ENCODE measurements around the gene ZNF556. TPM values are rescaled to one million over a fixed set of nuclear protein-coding genes. Genes with fewer than 3 reads are reported as not detected.
"Not testable (repeated sequence)": the region's sequence is repeated elsewhere in the genome, so short reads cannot be mapped to it uniquely, and the experiment has no call there.

Gene ZNF556
- total RNA-seq, 4 donors from 2014 or later, result not detected

- in situ Hi-C loops (cut with MboI; ENCODE audit: low pct_ligation_motif_present in 1 of 4, low pct_unique_long_range_greater_than_20kb in 1 of 4, low sequenced_read_pairs in 3 of 4), result loop anchor here in 1 of 4 donors (5.0 kb wide), 1 partner anchor 214 kb away; no protein-coding TSS in a partner anchor
- no peak overlapping the region for H3K27ac ChIP-seq
- H3K27me3 ChIP-seq, result no peaks in the 10 kb centered on the region
- intact Hi-C loops (cut with DNase I; ENCODE audit: low total_unique reads), result no loop called here
- 81 to 100% methylated on average over 1 to 8 of the region's 8 CpGs for WGBS, 2 donors (ENCODE audit: low coverage in 1 of 2)
- DNase-seq, result no peak
- H3K4me1 ChIP-seq, result no peaks in the 10 kb centered on the region
- H3K4me3 ChIP-seq, result no peak overlapping the region
- H3K36me3 ChIP-seq, result no peaks in the 10 kb centered on the region
- TF ChIP-seq POLR2A (IDR thresholded peaks at IDR 0.05) (no peak), CTCF (IDR thresholded peaks at IDR 0.05) (no peak), EP300 (IDR thresholded peaks at IDR 0.05; ENCODE audit: low read depth) (no peak), POLR2AphosphoS5 (IDR thresholded peaks at IDR 0.05) (no peak)
- no peaks in the 10 kb centered on the region for H3K9me3 ChIP-seq
Measured at GRCh38 chr19:2866495-2867024, 575 bp upstream of the ZNF556 start.

- H3K4me1 ChIP-seq, result no peaks in the 10 kb centered on the region
- H3K36me3 ChIP-seq, result no peaks in the 10 kb centered on the region
- H3K9me3 ChIP-seq, result no peaks in the 10 kb centered on the region
- in situ Hi-C loops (cut with MboI; ENCODE audit: low pct_ligation_motif_present in 1 of 4, low pct_unique_long_range_greater_than_20kb in 1 of 4, low sequenced_read_pairs in 3 of 4) (loop anchor here in 2 of 4 donors (5.0 to 10.0 kb wide), 2 partner anchors 217 to 225 kb away; no protein-coding TSS in a partner anchor), intact Hi-C loops (cut with DNase I; ENCODE audit: low total_unique reads) (loop anchor here (10.0 kb wide), 1 partner anchor 225 kb away; no protein-coding TSS in a partner anchor)
- DNase-seq, result no peak
- WGBS, 2 donors (ENCODE audit: low coverage in 1 of 2), result 80% methylated on average over 10 of the region's 10 CpGs; no CpG with 5 or more reads in 1 of the 2 donors
- no peak for TF ChIP-seq POLR2AphosphoS5 (IDR thresholded peaks at IDR 0.05)
- TF ChIP-seq CTCF (IDR thresholded peaks at IDR 0.05), result no peak
- no peak for TF ChIP-seq EP300 (IDR thresholded peaks at IDR 0.05; ENCODE audit: low read depth)
- no peak for TF ChIP-seq POLR2A (IDR thresholded peaks at IDR 0.05)
- no peak overlapping the region for H3K27ac ChIP-seq
- no peaks in the 10 kb centered on the region for H3K27me3 ChIP-seq
- H3K4me3 ChIP-seq, result no peak overlapping the region
Measured at GRCh38 chr19:2869618-2870017, 2.5 kb downstream of the ZNF556 start.

- in situ Hi-C loops (cut with MboI; ENCODE audit: low pct_ligation_motif_present in 1 of 4, low pct_unique_long_range_greater_than_20kb in 1 of 4, low sequenced_read_pairs in 3 of 4), result loop anchor here in 1 of 4 donors (10.0 kb wide), 1 partner anchor 227 kb away; no protein-coding TSS in a partner anchor
- not testable (repeated sequence) for H3K27me3 ChIP-seq, H3K4me3 ChIP-seq, H3K36me3 ChIP-seq, H3K27ac ChIP-seq, H3K4me1 ChIP-seq, DNase-seq
- 22 to 25% methylated on average over 1 to 11 of the region's 11 CpGs for WGBS, 2 donors (ENCODE audit: low coverage in 1 of 2)
- peaks cover 5 to 17% of the 10 kb centered on the region in 2 donors for H3K9me3 ChIP-seq
- TF ChIP-seq CTCF (IDR thresholded peaks at IDR 0.05), result peak in 2 of 5 experiments; percentile 26 to 47
- intact Hi-C loops (cut with DNase I; ENCODE audit: low total_unique reads), result loop anchor here (10.0 kb wide), 1 partner anchor 227 kb away; no protein-coding TSS in a partner anchor
Measured at GRCh38 chr19:2872175-2872574, 5.0 kb downstream of the ZNF556 start.

- TF ChIP-seq EP300 (IDR thresholded peaks at IDR 0.05; ENCODE audit: low read depth), result no peak
- no peak for TF ChIP-seq POLR2A (IDR thresholded peaks at IDR 0.05)
- no peak for TF ChIP-seq CTCF (IDR thresholded peaks at IDR 0.05)
- no peak for TF ChIP-seq POLR2AphosphoS5 (IDR thresholded peaks at IDR 0.05)
- H3K9me3 ChIP-seq, result peaks cover 26 to 33% of the 10 kb centered on the region in 2 donors
- DNase-seq, result no peak
- WGBS, 2 donors (ENCODE audit: low coverage in 1 of 2), result 88 to 90% methylated on average over 31 to 32 of the region's 32 CpGs
- no peak overlapping the region for H3K4me3 ChIP-seq
- in situ Hi-C loops (cut with MboI; ENCODE audit: low pct_ligation_motif_present in 1 of 4, low pct_unique_long_range_greater_than_20kb in 1 of 4, low sequenced_read_pairs in 3 of 4) (loop anchor here in 2 of 4 donors (10.0 to 25.0 kb wide), 2 partner anchors 215 to 233 kb away; no protein-coding TSS in a partner anchor), intact Hi-C loops (cut with DNase I; ENCODE audit: low total_unique reads) (loop anchor here (10.0 kb wide), 1 partner anchor 233 kb away; no protein-coding TSS in a partner anchor)
- H3K4me1 ChIP-seq, result no peaks in the 10 kb centered on the region
- H3K36me3 ChIP-seq, result no peaks in the 10 kb centered on the region
- H3K27ac ChIP-seq, result no peak overlapping the region
- no peaks in the 10 kb centered on the region for H3K27me3 ChIP-seq
Measured at GRCh38 chr19:2877398-2878331, 10.5 kb downstream of the ZNF556 start.

Data from transverse colon (tissue), 4 donors.